HepG2 (cell line): ENCODE results near the gene CSKMT. TPM values are rescaled to one million over a fixed set of nuclear protein-coding genes. Genes with fewer than 3 reads are reported as not detected.
A peak's percentile ranks its signal among the peaks of the same experiment; 100 is the strongest.

ENCODE experiments used
- AGO2 ChIP-seq: fragments of 200-400 bp; formaldehyde crosslinking; optimal IDR thresholded peaks from 2 replicates; pipeline ENCODE3; 2017; ENCODE audit warnings: mild to moderate bottlenecking, low read depth, low read length, moderate library complexity
- CREM ChIP-seq, 2 experiments: sonication (generic) in 1 of 2; formaldehyde crosslinking in 1 of 2; IDR thresholded peaks; 2 replicates each; pipeline versions ENCODE4 v1.4.0 to v1.6.1; 2016 to 2020; ENCODE audit warnings: antibody characterized with exemption in 1 of 2, mild to moderate bottlenecking in 1 of 2, missing genetic modification reagents in 1 of 2
- HDAC2 ChIP-seq: sonication (generic); formaldehyde crosslinking; IDR thresholded peaks from 2 replicates; pipeline ENCODE4 v1.4.0; 2020; ENCODE audit warnings: missing genetic modification reagents
- HDAC6 ChIP-seq: fragments of 200-600 bp; sonication (generic); IDR thresholded peaks from 2 replicates; pipeline ENCODE4 v1.7.0; 2017; ENCODE audit warnings: mild to moderate bottlenecking, antibody characterized with exemption, low read length, low read depth
- JUNB ChIP-seq: sonication (generic); formaldehyde crosslinking; IDR thresholded peaks from 2 replicates; pipeline ENCODE4 v1.8.0; 2022; ENCODE audit warnings: missing genetic modification reagents, mild to moderate bottlenecking, borderline replicate concordance
- KAT7 ChIP-seq: IDR thresholded peaks from 2 replicates; pipeline ENCODE4 v1.6.1; 2018; ENCODE audit warnings: borderline replicate concordance, missing compliant biosample characterization
- MATR3 ChIP-seq: sonication (generic); formaldehyde crosslinking; IDR thresholded peaks from 2 replicates; pipeline ENCODE4 v1.4.0; 2020; ENCODE audit warnings: missing genetic modification reagents
- MED13 ChIP-seq: sonication (generic); formaldehyde crosslinking; IDR thresholded peaks from 2 replicates; pipeline ENCODE4 v1.5.0; 2020; ENCODE audit warnings: missing genetic modification reagents
- MTF1 ChIP-seq: sonication (generic); formaldehyde crosslinking; IDR thresholded peaks from 2 replicates; pipeline ENCODE4 v1.5.0; 2020; ENCODE audit warnings: missing genetic modification reagents
- POLR2AphosphoS2 ChIP-seq: IDR thresholded peaks from 2 replicates; pipeline ENCODE4 v1.6.1; 2011; ENCODE audit warnings: low read depth, low read length, improper control_type of control experiment
- POLR2G ChIP-seq: fragments of 200-400 bp; formaldehyde crosslinking; IDR thresholded peaks from 2 replicates; pipeline ENCODE4 v1.6.1; 2018; ENCODE audit warnings: mild to moderate bottlenecking, low read depth, low read length, moderate library complexity
- SP2 ChIP-seq: sonication (generic); formaldehyde crosslinking; IDR thresholded peaks from 2 replicates; pipeline ENCODE4 v1.5.1; 2020; ENCODE audit warnings: mild to moderate bottlenecking, missing genetic modification reagents
- SUZ12 ChIP-seq: fragments of 150-350 bp; IDR thresholded peaks from 2 replicates; pipeline ENCODE4 v1.6.1; 2014; ENCODE audit warnings: low read depth, low read length
- TCF12 ChIP-seq, 2 experiments: fragments of 450-650 bp in 1 of 2; sonication (generic) in 1 of 2; formaldehyde crosslinking in 1 of 2; IDR thresholded peaks; 2 replicates each; pipeline versions ENCODE4 v1.6.1 to v1.8.0; 2017 to 2022; ENCODE audit warnings: antibody characterized with exemption in 1 of 2, mild to moderate bottlenecking in 1 of 2, missing genetic modification reagents in 1 of 2, moderate library complexity in 1 of 2
- ZBTB38 ChIP-seq: sonication (generic); formaldehyde crosslinking; IDR thresholded peaks from 2 replicates; pipeline ENCODE4 v1.5.1; 2020; ENCODE audit warnings: mild to moderate bottlenecking, missing genetic modification reagents
- ZNF264 ChIP-seq: sonication (generic); formaldehyde crosslinking; IDR thresholded peaks from 2 replicates; pipeline ENCODE4 v1.4.0; 2020; ENCODE audit warnings: missing genetic modification reagents
- ZNF317 ChIP-seq: sonication (generic); formaldehyde crosslinking; IDR thresholded peaks from 2 replicates; pipeline ENCODE4 v1.5.0; 2020; ENCODE audit warnings: mild to moderate bottlenecking, missing genetic modification reagents
- ZNF460 ChIP-seq: sonication (generic); formaldehyde crosslinking; IDR thresholded peaks from 2 replicates; pipeline ENCODE4 v1.5.1; 2020; ENCODE audit warnings: missing genetic modification reagents, mild to moderate bottlenecking, borderline replicate concordance
- ZSCAN30 ChIP-seq: sonication (generic); formaldehyde crosslinking; IDR thresholded peaks from 2 replicates; pipeline ENCODE4 v1.5.0; 2020; ENCODE audit warnings: mild to moderate bottlenecking, missing genetic modification reagents
- polyA plus RNA-seq, 8 experiments: library from polyadenylated mRNA; depleted of rRNA in 3 of 8; stranded (reverse) in 7 of 8; unstranded in 1 of 8; fragments of >200 nt; fragmentation: Illumina TruSeq in 4 of 8; extraction: Trizol in 4 of 8; gene quantifications; 2 replicates each; pipeline versions ENCODE4 v1.2.1 to v1.2.3, GENCODE V29; 2011 to 2016; ENCODE audit warnings: low read depth in 4 of 8, missing spikeins in 1 of 8, mixed read lengths in 1 of 8; ENCODE audit not compliant: insufficient read depth in 1 of 8
- total RNA-seq, 5 experiments: library from RNA; depleted of rRNA; stranded (reverse); fragments of >200 nt; fragmentation: Illumina TruSeq; extraction: Trizol; gene quantifications; 2 replicates each; pipeline ENCODE4 v1.2.3, GENCODE V29; 2016; ENCODE audit warnings: low read depth in 1 of 5
- TF ChIP-seq, protein P1 (sequence below): fragments of 450-650 bp; IDR thresholded peaks from 2 replicates; pipeline ENCODE4 v1.6.1; 2016
- TF ChIP-seq, protein P2 (sequence below): sonication (generic); formaldehyde crosslinking; IDR thresholded peaks from 2 replicates; pipeline ENCODE4; 2020; ENCODE audit warnings: missing genetic modification reagents, mild to moderate bottlenecking, borderline replicate concordance
- TF ChIP-seq, protein P3 (sequence below): sonication (generic); formaldehyde crosslinking; IDR thresholded peaks from 2 replicates; pipeline ENCODE4 v1.8.1; 2023; ENCODE audit warnings: mild to moderate bottlenecking, missing genetic modification reagents, borderline replicate concordance
- TF ChIP-seq, protein P4 (sequence below): IDR thresholded peaks from 2 replicates; pipeline ENCODE4 v1.6.1; 2016; ENCODE audit warnings: missing compliant biosample characterization, missing genetic modification reagents, borderline replicate concordance

CSKMT gene
- total and polyA plus RNA-seq, 2 of the 13 experiments (the other 11 are each of a cell fraction or from before 2014, with no cell fraction given) = 7.6 to 31.8 TPM

DNA sequence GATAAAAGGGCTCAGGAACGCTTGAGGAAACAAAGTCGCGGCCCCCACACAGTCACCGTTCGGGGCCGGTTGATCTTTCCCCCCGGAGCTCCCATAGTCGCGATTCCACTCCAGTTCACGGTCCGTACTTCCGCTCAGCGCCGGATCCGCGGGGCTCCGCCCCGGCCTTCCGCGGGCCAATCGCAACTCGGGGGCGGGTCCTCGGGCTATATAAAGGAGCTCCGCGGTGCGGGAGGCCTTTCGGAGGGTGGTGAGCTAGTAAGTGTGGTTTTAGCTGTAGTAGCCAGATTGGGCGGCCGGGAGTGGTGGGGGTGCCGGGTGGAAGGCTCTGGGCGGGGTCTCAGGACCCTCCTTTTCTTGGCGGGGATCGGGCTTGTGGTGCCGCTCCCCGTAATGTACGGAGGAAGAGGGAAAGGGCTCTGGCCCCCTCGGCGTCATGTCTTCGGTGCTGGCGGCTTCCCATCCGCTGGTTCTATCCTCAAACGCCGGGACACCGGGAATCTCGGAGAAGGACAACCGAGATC, at the start of gene CSKMT, which contains the start of gene C11orf98 (continued):
- TF ChIP-seq CREM (IDR thresholded peaks at IDR 0.05) = peak; percentile 54; the same call in 1 of the 2 replicates
- TF ChIP-seq CREM (CRISPR knock-in tag; IDR thresholded peaks at IDR 0.05) = no peak
- no peak for TF ChIP-seq HDAC6
- no peak for TF ChIP-seq TCF12 (IDR thresholded peaks at IDR 0.05)
- TF ChIP-seq TCF12 (CRISPR knock-in tag; IDR thresholded peaks at IDR 0.05) = no peak
- peak; percentile 68 for TF ChIP-seq SP2 (CRISPR knock-in tag)
- TF ChIP-seq JUNB = no peak
- TF ChIP-seq, protein P1, sequence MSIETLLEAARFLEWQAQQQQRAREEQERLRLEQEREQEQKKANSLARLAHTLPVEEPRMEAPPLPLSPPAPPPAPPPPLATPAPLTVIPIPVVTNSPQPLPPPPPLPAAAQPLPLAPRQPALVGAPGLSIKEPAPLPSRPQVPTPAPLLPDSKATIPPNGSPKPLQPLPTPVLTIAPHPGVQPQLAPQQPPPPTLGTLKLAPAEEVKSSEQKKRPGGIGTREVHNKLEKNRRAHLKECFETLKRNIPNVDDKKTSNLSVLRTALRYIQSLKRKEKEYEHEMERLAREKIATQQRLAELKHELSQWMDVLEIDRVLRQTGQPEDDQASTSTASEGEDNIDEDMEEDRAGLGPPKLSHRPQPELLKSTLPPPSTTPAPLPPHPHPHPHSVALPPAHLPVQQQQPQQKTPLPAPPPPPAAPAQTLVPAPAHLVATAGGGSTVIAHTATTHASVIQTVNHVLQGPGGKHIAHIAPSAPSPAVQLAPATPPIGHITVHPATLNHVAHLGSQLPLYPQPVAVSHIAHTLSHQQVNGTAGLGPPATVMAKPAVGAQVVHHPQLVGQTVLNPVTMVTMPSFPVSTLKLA = no peak
- TF ChIP-seq, protein P2, sequence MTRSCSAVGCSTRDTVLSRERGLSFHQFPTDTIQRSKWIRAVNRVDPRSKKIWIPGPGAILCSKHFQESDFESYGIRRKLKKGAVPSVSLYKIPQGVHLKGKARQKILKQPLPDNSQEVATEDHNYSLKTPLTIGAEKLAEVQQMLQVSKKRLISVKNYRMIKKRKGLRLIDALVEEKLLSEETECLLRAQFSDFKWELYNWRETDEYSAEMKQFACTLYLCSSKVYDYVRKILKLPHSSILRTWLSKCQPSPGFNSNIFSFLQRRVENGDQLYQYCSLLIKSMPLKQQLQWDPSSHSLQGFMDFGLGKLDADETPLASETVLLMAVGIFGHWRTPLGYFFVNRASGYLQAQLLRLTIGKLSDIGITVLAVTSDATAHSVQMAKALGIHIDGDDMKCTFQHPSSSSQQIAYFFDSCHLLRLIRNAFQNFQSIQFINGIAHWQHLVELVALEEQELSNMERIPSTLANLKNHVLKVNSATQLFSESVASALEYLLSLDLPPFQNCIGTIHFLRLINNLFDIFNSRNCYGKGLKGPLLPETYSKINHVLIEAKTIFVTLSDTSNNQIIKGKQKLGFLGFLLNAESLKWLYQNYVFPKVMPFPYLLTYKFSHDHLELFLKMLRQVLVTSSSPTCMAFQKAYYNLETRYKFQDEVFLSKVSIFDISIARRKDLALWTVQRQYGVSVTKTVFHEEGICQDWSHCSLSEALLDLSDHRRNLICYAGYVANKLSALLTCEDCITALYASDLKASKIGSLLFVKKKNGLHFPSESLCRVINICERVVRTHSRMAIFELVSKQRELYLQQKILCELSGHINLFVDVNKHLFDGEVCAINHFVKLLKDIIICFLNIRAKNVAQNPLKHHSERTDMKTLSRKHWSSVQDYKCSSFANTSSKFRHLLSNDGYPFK (CRISPR knock-in tag) = peak; percentile 49; the same call in 1 of the 2 replicates
- TF ChIP-seq ZNF317 (CRISPR knock-in tag) = peak; percentile 82
- TF ChIP-seq HDAC2 (CRISPR knock-in tag) = no peak; the same call in 1 of the 2 replicates
- TF ChIP-seq POLR2G = peak; percentile 100
- TF ChIP-seq MATR3 (CRISPR knock-in tag) = no peak
- TF ChIP-seq ZBTB38 (CRISPR knock-in tag) = peak; percentile 97
- TF ChIP-seq MED13 = peak; percentile 69
- TF ChIP-seq, protein P3, sequence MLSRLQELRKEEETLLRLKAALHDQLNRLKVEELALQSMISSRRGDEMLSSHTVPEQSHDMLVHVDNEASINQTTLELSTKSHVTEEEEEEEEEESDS (CRISPR knock-in tag) = peak; percentile 31; the same call in 1 of the 2 replicates
- TF ChIP-seq, protein P4, sequence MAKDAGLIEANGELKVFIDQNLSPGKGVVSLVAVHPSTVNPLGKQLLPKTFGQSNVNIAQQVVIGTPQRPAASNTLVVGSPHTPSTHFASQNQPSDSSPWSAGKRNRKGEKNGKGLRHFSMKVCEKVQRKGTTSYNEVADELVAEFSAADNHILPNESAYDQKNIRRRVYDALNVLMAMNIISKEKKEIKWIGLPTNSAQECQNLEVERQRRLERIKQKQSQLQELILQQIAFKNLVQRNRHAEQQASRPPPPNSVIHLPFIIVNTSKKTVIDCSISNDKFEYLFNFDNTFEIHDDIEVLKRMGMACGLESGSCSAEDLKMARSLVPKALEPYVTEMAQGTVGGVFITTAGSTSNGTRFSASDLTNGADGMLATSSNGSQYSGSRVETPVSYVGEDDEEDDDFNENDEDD (CRISPR knock-in tag) = no peak; the same call in 1 of the 2 replicates
- peak; percentile 92; the same call in 1 of the 2 replicates for TF ChIP-seq POLR2AphosphoS2
- TF ChIP-seq ZNF264 (CRISPR knock-in tag) = 0 out of 2 replicates have a peak, but pooled peaks have one; percentile 73
- peak; percentile 97 for TF ChIP-seq AGO2
- TF ChIP-seq ZSCAN30 = 0 out of 2 replicates have a peak, but pooled peaks have one; percentile 92
- TF ChIP-seq KAT7 (CRISPR knock-in tag) = no peak
- no peak for TF ChIP-seq SUZ12
- TF ChIP-seq ZNF460 (CRISPR knock-in tag) = no peak; the same call in 1 of the 2 replicates
- TF ChIP-seq MTF1 = no peak
